HCT116 (cell line): Measurements from ENCODE around the gene B3GALT6. TPM values are rescaled to one million over a fixed set of nuclear protein-coding genes. Genes with fewer than 3 reads are reported as not detected.

Experiments
- ATAC-seq: fragments of 200-7000 bp; cut with Tn5 transposase; 2 replicates; pipeline ENCODE4 v1.9.1; 2020; ENCODE audit warnings: mild to moderate bottlenecking, moderate library complexity
- BruUV-seq: library from RNA; stranded (reverse); fragments of 400-500 nt; replicated peaks from 2 replicates; lab custom pipeline; 2021; lab: Mats Ljungman, UMichigan
- CTCF ChIA-PET: fragments of 300-600 bp; sonication (Branson Sonifier 250); formaldehyde crosslinking; loops from one replicate; lab custom pipeline; 2021; ENCODE audit warnings: antibody characterized with exemption; lab: Charles Lee
- POLR2A ChIA-PET: fragments of 300-600, 350-600 bp; sonication (Branson Sonifier 250); formaldehyde crosslinking; loops from one replicate; lab custom pipeline; 2021; ENCODE audit warnings: antibody characterized with exemption; lab: Charles Lee
- RAD21 ChIA-PET, 2 experiments: fragments of 300-600 bp; sonication (Branson Sonifier 250); formaldehyde crosslinking; loops; one replicate each; lab custom pipeline; 2023; ENCODE audit warnings: low total read pairs in 2 of 2; ENCODE audit not compliant: uncharacterized antibody in 2 of 2, unreplicated experiment in 2 of 2, low non-redundant PET in 1 of 2; lab: Charles Lee
- DNase-seq: peaks from one replicate; pipeline ENCODE4 v3.0.0-alpha.2; 2010; ENCODE audit warnings: low read depth, low spot score
- H2AFZ ChIP-seq: fragments of 200-600 bp; shearing (Covaris generic), sonication (generic); 2 replicates; pipeline ENCODE4 v1.6.1; 2017; ENCODE audit warnings: low read depth, mixed run types, mixed read lengths, antibody characterized with exemption, low read length; ENCODE audit not compliant: poor library complexity, severe bottlenecking
- H3K27ac ChIP-seq: 2 replicates; pipeline ENCODE4 v1.5.1; 2012; ENCODE audit warnings: low read depth, low read length
- H3K27me3 ChIP-seq: fragments of 200-600 bp; sonication (generic); 2 replicates; pipeline ENCODE4 v1.6.1; 2016; ENCODE audit warnings: mixed run types, low read length, mixed read lengths; ENCODE audit not compliant: insufficient read depth
- H3K36me3 ChIP-seq, 2 experiments: fragments of 200-500 bp in 1 of 2; fragments of 200-600 bp in 1 of 2; sonication (Bioruptor generic) in 1 of 2; sonication (generic) in 1 of 2; 2 replicates each; pipeline versions ENCODE4 v1.5.1 to v1.6.1; 2014 to 2016; ENCODE audit warnings: low read length in 2 of 2, inconsistent platforms in 1 of 2, mixed read lengths in 1 of 2, mixed run types in 1 of 2; ENCODE audit not compliant: insufficient read depth in 2 of 2, control insufficient read depth in 1 of 2
- H3K4me1 ChIP-seq, 2 experiments: fragments of 200-600 bp in 1 of 2; sonication (generic) in 1 of 2; 2 replicates each; pipeline versions ENCODE4 v1.5.1 to v1.6.1; 2012 to 2017; ENCODE audit warnings: low read length in 2 of 2, inconsistent platforms in 1 of 2, mild to moderate bottlenecking in 1 of 2, mixed read lengths in 1 of 2, mixed run types in 1 of 2, moderate library complexity in 1 of 2; ENCODE audit not compliant: insufficient read depth in 2 of 2, control insufficient read depth in 1 of 2
- H3K4me2 ChIP-seq: fragments of 200-600 bp; sonication (generic); 2 replicates; pipeline ENCODE4 v1.6.1; 2017; ENCODE audit warnings: mixed run types, low read length, mixed read lengths
- H3K4me3 ChIP-seq, 2 experiments: fragments of 200-600 bp in 1 of 2; sonication (generic) in 1 of 2; replicated peaks in 1 of 2; 2 replicates each; pipeline ENCODE4 v1.5.1; 2011 to 2016; ENCODE audit warnings: low read length in 2 of 2, control low read depth in 1 of 2, low read depth in 1 of 2, mild to moderate bottlenecking in 1 of 2, mixed read lengths in 1 of 2, mixed run types in 1 of 2
- H3K79me2 ChIP-seq: fragments of 200-600 bp; sonication (generic); 2 replicates; pipeline ENCODE4 v1.6.1; 2017; ENCODE audit warnings: mild to moderate bottlenecking, mixed run types, low read length, moderate library complexity, mixed read lengths; ENCODE audit not compliant: insufficient read depth
- H3K9ac ChIP-seq: fragments of 200-600 bp; sonication (generic); 2 replicates; pipeline ENCODE4 v1.6.1; 2016; ENCODE audit warnings: low read length, mixed read lengths
- H3K9me2 ChIP-seq: fragments of 200-600 bp; sonication (generic), shearing (Covaris generic); 2 replicates; pipeline ENCODE4 v1.6.1; 2017; ENCODE audit warnings: mixed run types, mild to moderate bottlenecking, moderate library complexity; ENCODE audit not compliant: insufficient read depth
- H3K9me3 ChIP-seq, 2 experiments: fragments of 200-500 bp in 1 of 2; fragments of 200-600 bp in 1 of 2; sonication (Bioruptor generic) in 1 of 2; sonication (generic) in 1 of 2; 2 replicates each; pipeline ENCODE4 v1.6.1; 2014 to 2017; ENCODE audit warnings: low read length in 2 of 2, mixed read lengths in 2 of 2, inconsistent platforms in 1 of 2, low read depth in 1 of 2, mild to moderate bottlenecking in 1 of 2, mixed run types in 1 of 2, moderate library complexity in 1 of 2; ENCODE audit not compliant: control insufficient read depth in 1 of 2, insufficient read depth in 1 of 2
- H4K20me1 ChIP-seq: fragments of 200-600 bp; sonication (generic), shearing (Covaris generic); 2 replicates; pipeline ENCODE4 v1.6.1; 2017; ENCODE audit warnings: mixed run types, mild to moderate bottlenecking, moderate library complexity; ENCODE audit not compliant: insufficient read depth
- EGR1 ChIP-seq: IDR thresholded peaks from 2 replicates; pipeline ENCODE4 v1.6.1; 2012; ENCODE audit warnings: low read depth
- EZH2 ChIP-seq: fragments of 200-600 bp; sonication (generic); IDR thresholded peaks from 2 replicates; pipeline ENCODE4 v1.6.1; 2017; ENCODE audit warnings: antibody characterized with exemption, mixed run types
- FOSL1 ChIP-seq: IDR thresholded peaks from 2 replicates; pipeline ENCODE4 v1.6.1; 2012; ENCODE audit warnings: low read depth
- JUND ChIP-seq: IDR thresholded peaks from 2 replicates; pipeline ENCODE4 v1.6.1; 2012
- MAX ChIP-seq: IDR thresholded peaks from 2 replicates; pipeline ENCODE4 v1.6.1; 2012
- RAD21 ChIP-seq: IDR thresholded peaks from 2 replicates; pipeline ENCODE4 v1.6.1; 2012; ENCODE audit warnings: low read depth, mild to moderate bottlenecking
- REST ChIP-seq: IDR thresholded peaks from 2 replicates; pipeline ENCODE4 v1.6.1; 2012; ENCODE audit warnings: low read depth
- SP1 ChIP-seq: IDR thresholded peaks from 2 replicates; pipeline ENCODE4 v1.6.1; 2012; ENCODE audit warnings: low read depth
- SRF ChIP-seq: IDR thresholded peaks from 2 replicates; pipeline ENCODE4 v1.6.1; 2012; ENCODE audit warnings: low read depth
- TCF7L2 ChIP-seq: IDR thresholded peaks from 2 replicates; pipeline ENCODE4 v1.7.0; 2011; ENCODE audit warnings: borderline replicate concordance, inconsistent platforms; ENCODE audit not compliant: insufficient read depth, insufficient read length; ENCODE audit errors: extremely low read depth
- YY1 ChIP-seq: IDR thresholded peaks from 2 replicates; pipeline ENCODE4 v1.6.1; 2011; ENCODE audit warnings: low read length, low read depth, moderate library complexity, mild to moderate bottlenecking; ENCODE audit not compliant: insufficient replicate concordance; ENCODE audit errors: extremely low read depth
- ZBTB33 ChIP-seq: IDR thresholded peaks from 2 replicates; pipeline ENCODE4 v1.6.1; 2011; ENCODE audit warnings: mild to moderate bottlenecking, low read length, moderate library complexity; ENCODE audit not compliant: insufficient replicate concordance; ENCODE audit errors: extremely low read depth
- ZFX ChIP-seq: fragments of 450-650 bp; IDR thresholded peaks from 2 replicates; pipeline ENCODE4 v1.6.1; 2017
- intact Hi-C: fragments of 100-400 bp; cut with micrococcal nuclease; formaldehyde crosslinking; loops from 2 replicates; pipeline ENCODE4 v1.10.0; 2022
- total RNA-seq: library from RNA; stranded (reverse); gene quantifications from one replicate; pipeline ENCODE4 v1.2.1, GENCODE V29; 2021; ENCODE audit not compliant: unreplicated experiment

The B3GALT6 gene
- total RNA-seq, 1 experiment from 2014 or later, result 16.3 TPM

GRCh38 chr1:1204998-1205768 is 26.9 kb upstream of the B3GALT6 start:
- POLR2A ChIA-PET, result no interaction called here
- ATAC-seq, result no peak

More at GRCh38 chr1:1204998-1205768, 26.9 kb upstream of the B3GALT6 start:
- TF ChIP-seq FOSL1 (no peak), SP1 (no peak), MAX (no peak), YY1 (no peak), RAD21 (no peak), EZH2 (no peak), ZBTB33 (no peak), JUND (no peak), ZFX (no peak), REST (no peak), EGR1 (no peak), SRF (no peak), TCF7L2 (no peak)
- no peak for DNase-seq
- Histone ChIP-seq H4K20me1 (no peaks in the 10 kb centered on the region), H3K27me3 (no peaks in the 10 kb centered on the region), H3K9ac (peak overlapping the region; percentile 83), H3K4me3 (peak overlapping the region; percentile 67 to 70), H3K4me1 (peaks cover 30 to 43% of the 10 kb centered on the region in 2 experiments), H3K79me2 (peaks cover 8% of the 10 kb centered on the region; the same call in 1 of the 2 replicates), H2AFZ (no peak overlapping the region), H3K9me2 (no peaks in the 10 kb centered on the region), H3K36me3 (no peaks in the 10 kb centered on the region), H3K27ac (peak overlapping the region; percentile 94), H3K9me3 (no peaks in the 10 kb centered on the region), H3K4me2 (peak overlapping the region; percentile 97)
- ChIA-PET CTCF (no interaction called here), RAD21 (no interaction called here)
- no TSS peak for BruUV-seq
- intact Hi-C loops, result loop anchor here (5.0 kb wide), 1 partner anchor 43 kb away; no protein-coding TSS in a partner anchor
